DND-41 (cell line): ENCODE results near the gene ITGA11.

ENCODE experiments used
- EZH2 ChIP-seq: IDR thresholded peaks from 3 replicates; pipeline ENCODE4 v1.6.1; 2012; ENCODE audit warnings: borderline replicate concordance, low read depth, mild to moderate bottlenecking, moderate library complexity, low read length, inconsistent platforms; ENCODE audit not compliant: severe bottlenecking
- TF ChIP-seq, protein P1 (sequence below): IDR thresholded peaks from 2 replicates; pipeline ENCODE4 v1.5.1; 2012; ENCODE audit warnings: borderline replicate concordance, low read length, moderate library complexity, mild to moderate bottlenecking; ENCODE audit not compliant: poor library complexity, severe bottlenecking; ENCODE audit errors: extremely low read depth

DNA sequence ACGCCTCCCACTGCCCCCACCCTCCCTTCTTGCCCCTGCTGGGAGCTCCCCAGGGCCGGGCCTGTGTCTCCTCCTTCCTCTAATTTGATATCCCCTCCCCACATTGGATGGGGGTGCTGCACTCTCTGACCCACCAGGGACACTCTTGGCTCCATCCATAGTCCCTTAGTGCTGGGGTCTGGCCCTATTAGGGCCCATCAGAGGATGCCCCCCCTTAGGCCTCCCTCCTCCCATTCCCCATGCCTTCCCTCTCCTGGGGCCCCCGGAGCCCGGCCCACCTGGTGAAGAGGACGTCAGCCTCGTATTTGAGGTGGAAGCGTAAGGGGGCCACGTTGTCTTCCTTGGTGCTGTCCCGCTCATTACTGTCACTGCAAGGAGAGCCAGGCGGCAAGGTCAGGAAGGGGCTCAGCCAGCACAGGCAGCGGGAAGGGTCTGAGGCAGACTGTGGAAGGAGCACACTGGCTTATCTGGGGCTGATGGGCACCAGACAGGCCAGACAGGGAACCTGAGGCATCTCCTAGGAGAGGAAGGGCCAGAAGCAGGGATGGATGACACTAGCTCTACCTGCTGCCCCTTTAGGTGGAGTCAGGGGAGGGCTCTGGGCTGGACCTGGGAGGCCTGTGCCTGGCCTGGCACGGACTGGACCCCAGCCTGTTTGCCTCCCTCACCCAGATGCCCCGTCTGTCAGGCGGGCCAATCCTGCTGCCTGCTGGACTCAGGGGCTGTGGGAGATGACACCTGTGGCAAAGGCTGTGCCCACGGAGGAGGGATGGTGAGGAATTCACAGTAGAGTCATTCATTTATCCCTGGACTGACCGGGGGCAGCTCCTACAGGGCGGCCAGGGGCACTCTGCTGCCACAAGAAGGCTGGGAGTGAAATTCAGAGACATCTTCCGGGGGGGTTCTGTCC lies 118.2 kb downstream of the ITGA11 start:
- TF ChIP-seq, protein P1, sequence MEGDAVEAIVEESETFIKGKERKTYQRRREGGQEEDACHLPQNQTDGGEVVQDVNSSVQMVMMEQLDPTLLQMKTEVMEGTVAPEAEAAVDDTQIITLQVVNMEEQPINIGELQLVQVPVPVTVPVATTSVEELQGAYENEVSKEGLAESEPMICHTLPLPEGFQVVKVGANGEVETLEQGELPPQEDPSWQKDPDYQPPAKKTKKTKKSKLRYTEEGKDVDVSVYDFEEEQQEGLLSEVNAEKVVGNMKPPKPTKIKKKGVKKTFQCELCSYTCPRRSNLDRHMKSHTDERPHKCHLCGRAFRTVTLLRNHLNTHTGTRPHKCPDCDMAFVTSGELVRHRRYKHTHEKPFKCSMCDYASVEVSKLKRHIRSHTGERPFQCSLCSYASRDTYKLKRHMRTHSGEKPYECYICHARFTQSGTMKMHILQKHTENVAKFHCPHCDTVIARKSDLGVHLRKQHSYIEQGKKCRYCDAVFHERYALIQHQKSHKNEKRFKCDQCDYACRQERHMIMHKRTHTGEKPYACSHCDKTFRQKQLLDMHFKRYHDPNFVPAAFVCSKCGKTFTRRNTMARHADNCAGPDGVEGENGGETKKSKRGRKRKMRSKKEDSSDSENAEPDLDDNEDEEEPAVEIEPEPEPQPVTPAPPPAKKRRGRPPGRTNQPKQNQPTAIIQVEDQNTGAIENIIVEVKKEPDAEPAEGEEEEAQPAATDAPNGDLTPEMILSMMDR = no peak
- no peak for TF ChIP-seq EZH2
